ENCODE results near the gene PCID2. TPM values are rescaled to one million over a fixed set of nuclear protein-coding genes. Genes with fewer than 3 reads are reported as not detected.

Gene PCID2
- total and polyA plus RNA-seq, 5 donors, result 42.0 to 55.1 (median 44.1) TPM

DNA sequence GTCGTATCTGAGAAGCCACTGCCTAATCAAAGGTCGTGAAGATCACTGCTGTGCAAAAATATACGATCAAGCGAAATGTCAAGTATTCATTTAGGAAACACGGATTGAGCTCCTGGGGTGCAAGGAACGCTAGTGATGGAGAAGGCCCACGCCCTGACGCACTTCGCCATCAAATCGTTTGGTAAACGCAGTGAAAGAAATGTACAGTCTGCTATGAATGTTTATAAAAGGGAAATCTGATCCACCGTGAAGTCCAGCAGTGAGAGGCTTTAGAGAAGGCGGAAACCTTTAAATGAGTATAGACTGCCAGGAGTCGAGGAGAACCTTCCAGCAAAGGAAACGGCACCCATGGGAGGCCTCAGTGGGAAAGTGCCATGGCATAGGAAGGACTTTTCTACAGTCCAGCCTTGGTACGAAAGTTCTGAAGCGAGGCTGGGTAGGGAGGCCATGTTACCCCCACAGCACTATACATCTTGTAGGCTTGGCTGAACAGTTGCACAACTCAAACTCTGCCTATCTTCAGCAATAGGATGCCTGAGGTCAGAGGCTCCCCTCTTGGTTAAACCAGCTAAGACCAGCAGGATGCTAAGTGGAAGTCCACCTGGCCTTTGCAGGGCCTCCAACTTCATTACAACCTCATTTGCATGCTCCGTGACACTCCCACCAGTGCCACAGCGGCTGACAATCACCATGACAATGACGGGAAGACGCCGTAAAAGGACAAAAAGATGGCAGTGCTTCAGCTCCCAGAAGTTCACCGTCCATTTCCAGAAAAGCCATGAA lies 20.4 kb downstream of the PCID2 start:
- peak overlapping the region; percentile 34 for H3K27ac ChIP-seq (ENCODE audit: low read length)
- ATAC-seq, result no peak
- intact Hi-C loops (cut with DNase I), result no loop called here
- H3K9me3 ChIP-seq (ENCODE audit: control insufficient read depth, low read length), result no peaks in the 10 kb centered on the region
- no peak for DNase-seq
- H3K4me1 ChIP-seq (ENCODE audit: control insufficient read depth, insufficient read depth, low read length), result no peaks in the 10 kb centered on the region
- H3K4me3 ChIP-seq (ENCODE audit: low read length), result no peak overlapping the region
- no peaks in the 10 kb centered on the region for H3K27me3 ChIP-seq (ENCODE audit: control insufficient read depth, insufficient read depth)
- 95% methylated on average over 23 of the region's 23 CpGs for WGBS

DNA sequence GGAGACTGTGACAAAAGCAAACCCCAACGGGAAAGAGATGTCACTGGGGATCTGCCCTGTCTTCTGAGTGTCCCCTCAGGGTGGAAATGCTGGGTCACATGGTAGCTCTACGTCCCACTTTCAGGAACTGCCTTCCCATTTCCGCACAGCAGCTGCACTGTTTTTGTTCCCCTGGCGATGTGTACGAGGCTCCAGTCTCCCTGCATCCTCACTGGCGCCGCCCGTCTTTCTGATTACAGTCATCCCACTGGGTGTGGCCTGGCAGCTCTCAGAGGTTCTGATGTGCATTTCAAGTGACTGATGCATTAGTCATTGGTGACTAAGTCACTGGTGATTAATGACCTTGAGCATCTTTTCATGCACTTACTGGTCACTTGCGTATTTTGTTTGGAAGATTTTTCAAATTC lies 21.2 kb downstream of the PCID2 start:
- ATAC-seq (peak; percentile 94 to 98), DNase-seq (peak; percentile 87 to 93 (median 92))
- no peaks in the 10 kb centered on the region for H3K9me3 ChIP-seq (ENCODE audit: control insufficient read depth, low read length)
- peak overlapping the region; percentile 76 for H3K27ac ChIP-seq (ENCODE audit: low read length)
- WGBS, result 45% methylated on average over 9 of the region's 9 CpGs
- intact Hi-C loops (cut with DNase I), result no loop called here
- no peak overlapping the region for H3K4me3 ChIP-seq (ENCODE audit: low read length)
- H3K27me3 ChIP-seq (ENCODE audit: control insufficient read depth, insufficient read depth), result no peaks in the 10 kb centered on the region
- no peaks in the 10 kb centered on the region for H3K4me1 ChIP-seq (ENCODE audit: control insufficient read depth, insufficient read depth, low read length)

DNA sequence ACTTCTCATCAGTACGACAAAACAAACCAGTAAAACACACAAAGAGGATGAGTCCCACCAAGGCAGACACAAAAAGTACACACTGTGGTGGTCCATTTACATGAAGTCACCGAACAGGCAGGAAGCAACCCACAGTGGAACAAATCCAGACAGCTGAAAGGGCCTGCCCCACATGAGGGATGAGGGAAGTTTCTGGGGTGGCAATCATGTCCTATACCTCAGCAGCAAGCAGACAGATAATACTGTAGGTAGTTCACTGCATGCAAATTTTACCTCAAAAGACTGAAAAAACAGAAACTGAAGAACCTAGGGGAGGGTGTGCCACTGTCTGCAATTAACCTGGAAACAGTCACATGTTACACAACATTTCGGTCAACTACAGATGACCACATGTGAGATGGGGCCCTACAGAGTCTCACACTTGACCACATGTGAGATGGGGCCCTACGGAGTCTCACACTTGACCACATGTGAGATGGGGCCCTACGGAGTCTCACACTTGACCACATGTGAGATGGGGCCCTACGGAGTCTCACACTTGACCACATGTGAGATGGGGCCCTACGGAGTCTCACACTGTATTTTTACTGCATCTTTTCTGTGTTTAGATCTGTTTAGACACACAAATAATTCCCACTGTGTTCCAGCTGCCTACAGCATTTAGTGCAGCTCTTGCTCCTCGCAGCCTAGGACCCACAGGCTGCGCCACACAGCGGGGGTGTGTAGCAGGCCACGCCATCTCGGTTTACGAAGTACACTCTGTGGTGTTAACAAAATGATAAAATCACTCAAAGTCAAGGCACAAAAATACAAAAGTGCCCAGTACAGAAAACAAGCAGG lies 22.2 kb downstream of the PCID2 start:
- Histone ChIP-seq H3K9me3 (ENCODE audit: control insufficient read depth, low read length) (no peaks in the 10 kb centered on the region), H3K27me3 (ENCODE audit: control insufficient read depth, insufficient read depth) (no peaks in the 10 kb centered on the region), H3K4me1 (ENCODE audit: control insufficient read depth, insufficient read depth, low read length) (no peaks in the 10 kb centered on the region), H3K27ac (ENCODE audit: low read length) (peak overlapping the region; percentile 20), H3K4me3 (ENCODE audit: low read length) (no peak overlapping the region)
- no peak for ATAC-seq
- intact Hi-C loops (cut with DNase I), result no loop called here
- DNase-seq, result no peak
- 82% methylated on average over 13 of the region's 13 CpGs for WGBS

DNA sequence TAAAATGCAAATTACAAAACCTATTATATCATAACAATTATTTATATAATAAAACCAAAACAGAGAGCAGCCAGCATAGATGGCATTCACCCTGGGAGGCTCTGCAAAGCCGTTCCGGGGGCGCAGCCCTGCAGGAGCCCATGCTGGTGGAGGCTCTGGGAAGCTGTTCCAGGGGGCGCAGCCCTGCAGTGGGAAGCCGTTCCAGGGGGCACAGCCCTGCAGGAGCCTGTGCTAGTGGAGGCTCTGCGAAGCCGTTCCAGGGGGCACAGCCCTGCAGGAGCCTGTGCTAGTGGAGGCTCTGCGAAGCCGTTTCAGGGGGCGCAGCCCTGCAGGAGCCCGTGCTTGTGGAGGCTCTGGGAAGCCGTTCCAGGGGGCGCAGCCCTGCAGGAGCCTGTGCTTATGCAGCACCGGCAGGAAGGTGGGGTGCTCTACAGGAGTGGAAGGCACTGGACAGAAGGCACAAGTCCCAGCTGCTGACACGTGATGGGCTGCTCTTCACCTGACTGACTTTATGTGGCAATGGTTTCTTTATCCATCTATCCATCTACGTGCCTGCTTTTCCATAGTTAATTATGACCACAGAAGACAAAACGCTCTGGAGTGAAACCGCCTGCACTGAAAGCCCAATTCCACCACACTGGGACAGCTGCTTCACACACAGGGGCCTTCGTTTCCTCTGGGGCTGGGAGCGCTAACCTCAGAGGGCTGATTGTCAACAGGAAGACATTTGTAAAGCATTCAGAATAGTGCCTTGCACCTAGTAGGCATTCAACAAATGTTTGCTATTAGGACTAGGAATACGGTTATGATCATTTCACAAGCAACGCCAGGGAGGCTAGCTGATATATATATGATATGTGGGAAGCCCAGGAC lies 23.7 kb downstream of the PCID2 start:
- 89% methylated on average over 22 of the region's 22 CpGs for WGBS
- Histone ChIP-seq H3K27me3 (ENCODE audit: control insufficient read depth, insufficient read depth) (no peaks in the 10 kb centered on the region), H3K27ac (ENCODE audit: low read length) (no peak overlapping the region), H3K4me1 (ENCODE audit: control insufficient read depth, insufficient read depth, low read length) (peaks cover 2% of the 10 kb centered on the region), H3K9me3 (ENCODE audit: control insufficient read depth, low read length) (no peaks in the 10 kb centered on the region), H3K4me3 (ENCODE audit: low read length) (no peak overlapping the region)
- ATAC-seq (no peak), DNase-seq (peak in 2 of 3 donors; percentile 40 to 52)
- intact Hi-C loops (cut with DNase I), result no loop called here

DNA sequence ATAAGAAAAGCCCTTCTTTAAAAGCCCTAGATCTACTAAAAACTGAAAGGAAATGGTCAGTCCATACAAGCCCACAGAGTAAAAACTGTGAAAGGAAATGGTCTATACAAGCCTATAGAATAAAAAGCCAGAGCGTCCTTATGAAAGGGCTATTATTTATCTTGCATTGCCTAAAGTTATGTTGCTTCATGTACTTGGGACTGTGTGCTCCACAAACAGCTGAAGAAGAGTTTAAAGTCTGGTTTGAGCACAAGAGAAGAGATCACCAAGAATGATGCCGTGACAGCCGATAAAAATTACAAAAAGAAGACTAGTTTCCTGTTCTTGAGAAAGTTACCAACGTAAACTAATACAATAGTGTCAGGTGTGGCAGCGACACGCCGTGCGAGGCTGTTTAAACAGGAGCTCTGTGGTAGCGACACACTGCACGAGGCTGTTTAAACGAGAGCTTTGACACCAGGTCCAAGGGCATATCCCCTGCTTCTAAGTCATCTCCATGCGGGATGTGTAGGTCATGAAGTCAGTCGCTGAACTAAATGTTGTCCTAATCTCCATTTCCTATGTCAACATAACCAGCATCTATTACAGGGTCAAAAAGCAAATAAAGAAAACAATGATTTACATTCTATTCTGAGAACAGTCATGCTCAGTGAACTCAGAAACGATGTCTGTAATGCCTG lies 24.9 kb downstream of the PCID2 start:
- Histone ChIP-seq H3K27ac (ENCODE audit: low read length) (no peak overlapping the region), H3K4me3 (ENCODE audit: low read length) (no peak overlapping the region), H3K4me1 (ENCODE audit: control insufficient read depth, insufficient read depth, low read length) (peaks cover 7% of the 10 kb centered on the region), H3K9me3 (ENCODE audit: control insufficient read depth, low read length) (no peaks in the 10 kb centered on the region), H3K27me3 (ENCODE audit: control insufficient read depth, insufficient read depth) (no peaks in the 10 kb centered on the region)
- WGBS, result 91% methylated on average over 14 of the region's 14 CpGs
- intact Hi-C loops (cut with DNase I), result no loop called here
- DNase-seq, result no peak
- ATAC-seq, result no peak

DNA sequence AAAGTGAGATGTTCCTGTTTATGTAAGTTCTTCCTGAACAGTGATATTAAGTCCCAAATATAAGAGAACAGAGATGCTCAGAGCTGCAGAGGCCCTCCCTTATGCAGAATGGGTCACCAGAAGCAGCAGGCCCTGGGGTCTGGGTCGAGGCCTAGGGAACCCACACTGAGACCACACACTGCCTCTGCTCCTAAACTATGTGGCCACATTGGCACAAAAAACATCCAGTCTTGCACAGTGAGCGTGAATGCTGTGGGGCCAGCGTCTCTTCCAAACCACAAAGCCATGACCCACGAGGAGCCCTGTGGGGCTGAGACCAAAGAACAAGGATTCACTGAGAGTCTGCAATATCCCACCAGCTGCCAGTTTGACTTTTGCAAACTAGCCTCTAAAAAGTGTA lies 26.4 kb downstream of the PCID2 start:
- ATAC-seq (no peak), DNase-seq (no peak)
- no peaks in the 10 kb centered on the region for H3K27me3 ChIP-seq (ENCODE audit: control insufficient read depth, insufficient read depth)
- H3K4me3 ChIP-seq (ENCODE audit: low read length), result no peak overlapping the region
- intact Hi-C loops (cut with DNase I), result no loop called here
- no peaks in the 10 kb centered on the region for H3K9me3 ChIP-seq (ENCODE audit: control insufficient read depth, low read length)
- H3K4me1 ChIP-seq (ENCODE audit: control insufficient read depth, insufficient read depth, low read length), result peaks cover 7% of the 10 kb centered on the region
- no peak overlapping the region for H3K27ac ChIP-seq (ENCODE audit: low read length)
- 88% methylated on average over 4 of the region's 4 CpGs for WGBS

DNA sequence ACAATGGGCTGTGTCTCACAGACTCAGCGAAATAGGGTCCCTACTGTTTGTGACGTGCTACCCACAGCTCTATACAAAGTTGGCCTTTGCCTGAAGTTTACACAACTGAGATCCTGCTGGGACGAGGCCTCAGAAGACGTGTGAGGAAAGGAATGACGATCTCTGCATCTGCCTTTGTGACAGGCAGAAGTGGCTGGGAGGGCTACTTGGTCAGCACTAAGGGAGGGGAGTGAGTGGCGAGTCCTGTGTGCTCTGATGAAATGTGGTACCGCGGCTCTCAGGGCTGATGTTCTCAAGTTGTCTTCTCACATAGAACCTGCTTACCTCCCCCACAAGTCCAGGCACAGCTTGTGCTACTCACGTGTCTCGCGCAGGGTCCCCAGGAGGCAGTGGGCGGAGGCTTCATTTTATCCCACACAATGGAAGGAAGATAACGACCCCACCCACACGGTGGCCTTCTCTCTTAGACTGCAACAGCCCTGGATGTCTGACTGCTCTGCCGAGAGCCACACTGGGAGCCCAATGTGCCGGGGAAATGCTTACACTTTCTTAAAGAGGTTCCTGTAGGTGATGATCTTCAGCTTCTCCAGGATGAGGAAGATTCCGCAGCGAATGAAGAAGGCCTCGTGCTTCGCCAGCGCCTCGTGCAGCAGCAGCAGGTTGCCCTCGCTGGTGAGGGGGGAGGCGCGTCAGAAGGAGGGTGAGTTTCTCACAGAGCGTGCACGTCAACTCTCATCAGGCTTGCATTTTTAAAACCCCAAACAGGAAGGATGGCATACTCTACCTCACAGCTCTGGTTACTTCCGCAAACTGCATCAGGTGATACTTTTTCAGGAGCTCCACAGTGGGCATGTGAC lies 28.9 kb downstream of the PCID2 start:
- Histone ChIP-seq H3K9me3 (ENCODE audit: control insufficient read depth, low read length) (no peaks in the 10 kb centered on the region), H3K27ac (ENCODE audit: low read length) (peak overlapping the region; percentile 15), H3K27me3 (ENCODE audit: control insufficient read depth, insufficient read depth) (no peaks in the 10 kb centered on the region), H3K4me1 (ENCODE audit: control insufficient read depth, insufficient read depth, low read length) (peaks cover 7% of the 10 kb centered on the region), H3K4me3 (ENCODE audit: low read length) (no peak overlapping the region)
- 71% methylated on average over 28 of the region's 28 CpGs for WGBS
- DNase-seq (no peak), ATAC-seq (peak in 1 of 2 donors; percentile 55)
- intact Hi-C loops (cut with DNase I), result no loop called here

DNA sequence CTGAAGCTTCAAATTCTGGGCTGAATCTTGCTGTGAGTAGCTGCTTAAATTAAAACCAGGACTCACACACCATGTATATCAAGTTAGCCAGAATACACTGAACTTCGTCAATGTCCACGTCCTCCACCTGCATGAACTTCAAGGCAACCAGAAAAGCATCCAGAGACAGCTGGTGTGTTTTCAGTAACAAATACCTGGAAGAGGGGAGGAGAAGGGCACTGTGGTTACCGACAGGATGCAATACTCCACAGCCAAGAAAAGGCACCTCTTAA lies 29.6 kb downstream of the PCID2 start:
- WGBS, result 58% methylated on average over 3 of the region's 3 CpGs
- Histone ChIP-seq H3K4me1 (ENCODE audit: control insufficient read depth, insufficient read depth, low read length) (peaks cover 7% of the 10 kb centered on the region), H3K9me3 (ENCODE audit: control insufficient read depth, low read length) (no peaks in the 10 kb centered on the region), H3K27ac (ENCODE audit: low read length) (no peak overlapping the region), H3K4me3 (ENCODE audit: low read length) (no peak overlapping the region), H3K27me3 (ENCODE audit: control insufficient read depth, insufficient read depth) (no peaks in the 10 kb centered on the region)
- DNase-seq, result no peak
- intact Hi-C loops (cut with DNase I), result no loop called here
- no peak for ATAC-seq

DNA sequence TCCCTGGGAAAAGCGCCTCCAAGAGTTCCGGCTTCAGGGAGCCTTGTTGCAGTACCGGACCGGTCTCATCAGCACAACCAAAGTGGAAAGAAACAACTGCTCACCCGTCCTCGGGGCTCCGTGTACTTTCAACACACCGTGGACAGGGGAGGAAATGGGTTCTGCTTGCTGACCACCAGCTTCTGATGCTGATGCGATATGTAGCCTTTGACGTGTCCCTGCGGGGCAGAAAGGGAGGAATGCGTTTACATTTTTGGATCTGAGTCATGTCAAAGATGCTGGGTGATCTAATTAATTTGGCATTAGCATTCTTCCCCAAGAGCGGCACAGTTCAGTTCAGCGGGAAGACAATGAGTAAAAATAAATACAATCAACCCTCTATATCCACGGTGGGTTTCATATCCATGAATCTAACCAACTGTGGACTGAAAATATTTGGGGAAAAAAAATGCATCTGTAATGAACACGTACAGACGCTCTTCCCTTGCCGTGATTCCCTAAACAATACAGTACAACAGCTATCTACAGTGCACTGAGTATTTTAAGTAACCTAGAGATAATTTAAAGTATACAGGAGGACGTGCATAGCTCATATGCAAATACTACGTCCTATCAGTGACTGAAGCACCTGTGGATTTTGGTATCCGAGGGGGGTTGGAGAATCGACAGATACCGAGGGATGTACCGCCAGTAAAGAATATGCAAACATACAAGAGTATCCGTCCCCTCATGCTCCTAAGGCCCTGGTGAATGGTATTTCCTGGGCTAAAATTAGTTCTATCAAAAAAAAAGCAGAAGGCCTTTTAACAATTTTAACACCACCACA lies 30.2 kb downstream of the PCID2 start:
- DNase-seq, result no peak
- H3K27me3 ChIP-seq (ENCODE audit: control insufficient read depth, insufficient read depth), result no peaks in the 10 kb centered on the region
- WGBS, result 65% methylated on average over 25 of the region's 25 CpGs
- intact Hi-C loops (cut with DNase I), result no loop called here
- ATAC-seq, result no peak
- no peaks in the 10 kb centered on the region for H3K9me3 ChIP-seq (ENCODE audit: control insufficient read depth, low read length)
- H3K4me3 ChIP-seq (ENCODE audit: low read length), result no peak overlapping the region
- H3K27ac ChIP-seq (ENCODE audit: low read length), result peak overlapping the region; percentile 30
- peaks cover 7% of the 10 kb centered on the region for H3K4me1 ChIP-seq (ENCODE audit: control insufficient read depth, insufficient read depth, low read length)
